Stomach (tissue), 4 donors: ENCODE results near the gene MEX3B.

Source experiments
- CTCF ChIP-seq, 7 experiments: fragments of 450-650 bp in 4 of 7; fragments of 200-600 bp in 3 of 7; sonication (generic) in 3 of 7; IDR thresholded peaks; one replicate each; pipeline ENCODE4 v1.5.1; 2016 to 2019; ENCODE audit warnings: antibody characterized with exemption in 7 of 7, control low read depth in 2 of 7, mild to moderate bottlenecking in 1 of 7
- EP300 ChIP-seq: sonication (generic); formaldehyde crosslinking; IDR thresholded peaks from one replicate; pipeline ENCODE4 v1.6.1; 2017; ENCODE audit warnings: antibody characterized with exemption

- TF ChIP-seq CTCF (IDR thresholded peaks at IDR 0.05) (no peak), EP300 (no peak)
Measured at GRCh38 chr15:82074610-82075009, 28.8 kb upstream of the MEX3B start.
